ENCODE results near the gene RNF4.

DNA sequence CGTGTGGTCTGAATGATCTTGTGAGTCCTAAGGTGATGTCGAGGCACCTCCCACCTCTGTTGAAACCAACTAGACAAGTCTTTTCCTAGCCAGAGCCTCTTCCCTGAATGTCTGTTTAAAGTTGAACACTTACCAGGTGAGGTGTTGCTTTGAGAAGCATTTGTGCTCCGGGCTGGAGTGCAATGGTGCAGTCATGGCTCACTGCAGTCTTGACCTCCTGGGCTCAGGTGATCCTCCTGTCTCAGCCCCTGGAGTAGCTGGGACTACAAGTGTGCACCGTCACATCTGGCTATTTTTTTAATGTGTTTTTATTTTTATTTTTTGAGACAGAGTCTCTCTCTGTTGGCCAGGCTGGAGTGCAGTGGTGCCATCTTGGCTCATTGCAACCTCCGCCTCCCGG, 18.1 kb downstream of the RNF4 start:
- no peak for TF ChIP-seq EZH2 (IDR thresholded peaks at IDR 0.05; ENCODE audit: insufficient read depth, poor library complexity, severe bottlenecking)
- no peak for TF ChIP-seq EZH2phosphoT487 (IDR thresholded peaks at IDR 0.05; ENCODE audit: insufficient read depth, low read depth)

Measured in GM23248 (cell line).